Measurements from ENCODE around the gene COA8.

The COA8 gene

GRCh38 chr14:103536693-103537092 is 26.1 kb upstream of the COA8 start:
- DNase-seq, result no peak

- no peak for DNase-seq
Measured at GRCh38 chr14:103537175-103537990, 25.4 kb upstream of the COA8 start.

GRCh38 chr14:103538291-103539055 is 24.3 kb upstream of the COA8 start:
- DNase-seq, result peak in 4 of 14 donors; percentile 43 to 69 (median 48)

GRCh38 chr14:103539056-103539825 is 23.5 kb upstream of the COA8 start:
- no peak for DNase-seq

- DNase-seq, result peak in 3 of 14 donors; percentile 40 to 54 (median 53)
Measured at GRCh38 chr14:103540821-103541708, 21.7 kb upstream of the COA8 start.

GRCh38 chr14:103541709-103542604 is 20.8 kb upstream of the COA8 start:
- DNase-seq, result peak in 5 of 14 donors; percentile 50 to 82 (median 66)

- DNase-seq, result peak in 13 of 14 donors; percentile 66 to 97 (median 84)
Measured at GRCh38 chr14:103542605-103543088, 20.1 kb upstream of the COA8 start.

- peak in 3 of 14 donors; percentile 76 to 95 (median 82) for DNase-seq
Measured at GRCh38 chr14:103543140-103543539, 19.6 kb upstream of the COA8 start.

GRCh38 chr14:103543721-103544387 is 18.9 kb upstream of the COA8 start:
- DNase-seq, result peak in 7 of 14 donors; percentile 58 to 79 (median 73)

- peak in 10 of 14 donors; percentile 54 to 87 (median 80) for DNase-seq
Measured at GRCh38 chr14:103544388-103545218, 18.2 kb upstream of the COA8 start.

GRCh38 chr14:103545219-103545914 is 17.4 kb upstream of the COA8 start:
- no peak for DNase-seq

- no peak for DNase-seq
Measured at GRCh38 chr14:103545915-103546651, 16.7 kb upstream of the COA8 start.

GRCh38 chr14:103546652-103547454 is 15.9 kb upstream of the COA8 start:
- DNase-seq, result peak in 12 of 14 donors; percentile 49 to 92 (median 70)

- DNase-seq, result no peak
Measured at GRCh38 chr14:103547455-103547940, 15.3 kb upstream of the COA8 start.

- no peak for DNase-seq
Measured at GRCh38 chr14:103547941-103548462, 14.8 kb upstream of the COA8 start.
